Measurements from ENCODE around the gene PICK1.

DNA sequence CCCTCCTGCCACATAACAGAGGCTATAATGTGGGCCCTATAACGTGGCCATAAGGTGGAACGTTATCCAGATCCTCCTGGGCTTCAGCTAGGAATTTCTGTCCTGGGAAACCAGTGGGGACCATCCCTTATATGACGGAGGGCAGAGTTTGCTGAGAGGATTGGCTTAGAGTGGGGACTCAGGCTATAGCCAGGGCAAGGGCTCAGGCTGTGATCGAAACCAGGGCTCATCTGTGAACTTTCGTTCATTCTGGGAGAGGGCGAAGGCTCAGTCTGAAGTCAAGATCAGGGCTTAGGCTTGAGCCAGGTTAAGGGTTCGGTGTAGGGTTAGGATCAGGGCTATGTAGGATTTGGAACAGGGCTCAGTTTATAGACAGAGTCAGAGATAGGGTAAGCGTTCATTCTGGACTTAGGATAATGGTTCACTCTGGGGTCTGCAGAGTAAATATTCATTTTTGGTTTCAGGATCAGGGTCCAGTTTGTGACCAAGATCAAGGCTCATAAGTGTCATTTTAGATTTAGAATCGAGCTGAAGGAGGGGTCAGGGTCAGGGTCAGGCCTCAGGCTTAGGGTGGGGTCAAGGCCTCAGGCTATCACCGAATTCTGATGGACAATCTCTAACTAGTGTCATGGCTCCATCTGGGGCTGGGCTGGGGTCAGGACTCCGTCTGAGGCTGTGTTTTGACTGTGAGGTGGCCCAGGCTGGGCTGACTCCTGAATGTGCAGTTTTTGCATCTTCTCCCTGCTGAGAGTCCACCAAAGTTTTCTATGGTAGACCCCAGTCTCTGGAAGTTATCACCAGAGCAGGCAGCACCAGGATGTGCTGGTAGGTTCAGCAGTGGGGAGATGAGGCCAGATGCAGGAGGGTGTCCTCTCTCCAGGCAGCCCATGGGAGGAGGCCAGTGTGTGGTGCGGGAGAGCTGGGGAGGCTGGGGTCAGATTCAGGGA is 39.0 kb upstream of the PICK1 start:
- TF ChIP-seq, protein P1, sequence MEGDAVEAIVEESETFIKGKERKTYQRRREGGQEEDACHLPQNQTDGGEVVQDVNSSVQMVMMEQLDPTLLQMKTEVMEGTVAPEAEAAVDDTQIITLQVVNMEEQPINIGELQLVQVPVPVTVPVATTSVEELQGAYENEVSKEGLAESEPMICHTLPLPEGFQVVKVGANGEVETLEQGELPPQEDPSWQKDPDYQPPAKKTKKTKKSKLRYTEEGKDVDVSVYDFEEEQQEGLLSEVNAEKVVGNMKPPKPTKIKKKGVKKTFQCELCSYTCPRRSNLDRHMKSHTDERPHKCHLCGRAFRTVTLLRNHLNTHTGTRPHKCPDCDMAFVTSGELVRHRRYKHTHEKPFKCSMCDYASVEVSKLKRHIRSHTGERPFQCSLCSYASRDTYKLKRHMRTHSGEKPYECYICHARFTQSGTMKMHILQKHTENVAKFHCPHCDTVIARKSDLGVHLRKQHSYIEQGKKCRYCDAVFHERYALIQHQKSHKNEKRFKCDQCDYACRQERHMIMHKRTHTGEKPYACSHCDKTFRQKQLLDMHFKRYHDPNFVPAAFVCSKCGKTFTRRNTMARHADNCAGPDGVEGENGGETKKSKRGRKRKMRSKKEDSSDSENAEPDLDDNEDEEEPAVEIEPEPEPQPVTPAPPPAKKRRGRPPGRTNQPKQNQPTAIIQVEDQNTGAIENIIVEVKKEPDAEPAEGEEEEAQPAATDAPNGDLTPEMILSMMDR (IDR thresholded peaks at IDR 0.05) = no peak
- TF ChIP-seq POLR2A (IDR thresholded peaks at IDR 0.05) = no peak
